Measurements from ENCODE around the gene CNTNAP5.

CNTNAP5 gene

DNA sequence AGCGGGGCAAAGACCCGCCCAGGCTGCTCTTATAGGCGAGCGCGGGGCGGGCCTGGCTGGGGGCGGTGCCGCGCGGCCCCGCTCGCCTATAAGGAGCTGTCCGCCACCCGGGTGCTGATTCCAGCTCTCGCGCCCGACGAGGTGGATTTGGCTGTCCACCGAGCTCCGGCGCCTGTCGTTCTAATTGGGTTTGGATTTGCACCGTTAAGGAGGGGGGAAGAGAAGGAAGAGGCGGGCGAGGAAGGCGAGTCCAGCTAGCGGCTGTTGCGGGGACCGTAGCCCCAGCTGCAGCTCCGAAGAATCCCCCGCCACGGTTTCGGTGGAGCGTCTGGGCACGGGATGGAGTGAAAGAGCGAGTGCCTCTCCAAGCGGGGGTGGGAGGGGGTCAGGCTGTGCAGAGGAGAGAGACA is at the start of gene CNTNAP5:
TSS of gene CNTNAP5 (plus strand) at position 117 of the 410 bp plus-strand sequence. CDS start 364 bp downstream, outside the sequence.
- DNase-seq (ENCODE audit: extremely low spot score): peak; percentile 53
- TF ChIP-seq FOXM1 (IDR thresholded peaks at IDR 0.05; ENCODE audit: borderline replicate concordance) (no peak), PKNOX1 (IDR thresholded peaks at IDR 0.05) (no peak), FOXA1 (IDR thresholded peaks at IDR 0.05) (no peak), ZNF384 (IDR thresholded peaks at IDR 0.05) (no peak), TARDBP (IDR thresholded peaks at IDR 0.05) (no peak), LEF1 (IDR thresholded peaks at IDR 0.05; ENCODE audit: borderline replicate concordance) (no peak), FOXK2 (IDR thresholded peaks at IDR 0.05) (no peak), CTBP1 (IDR thresholded peaks at IDR 0.05; ENCODE audit: borderline replicate concordance) (no peak), SUZ12 (IDR thresholded peaks at IDR 0.05) (no peak), NFRKB (IDR thresholded peaks at IDR 0.05) (no peak), ARNT (IDR thresholded peaks at IDR 0.05) (no peak), L3MBTL2 (conservative IDR thresholded peaks at IDR 0.05) (no peak), ELF4 (IDR thresholded peaks at IDR 0.05) (no peak), SP1 (IDR thresholded peaks at IDR 0.05) (no peak), HDGF (IDR thresholded peaks at IDR 0.05; ENCODE audit: borderline replicate concordance) (no peak), BHLHE40 (IDR thresholded peaks at IDR 0.05; ENCODE audit: borderline replicate concordance) (no peak)
- POLR2A ChIA-PET: no interaction called here
- CTCF ChIA-PET: no interaction called here

GRCh38 chr2:123976054-123976648 is 48.9 kb upstream of the CNTNAP5 start:
- POLR2A ChIA-PET: no interaction called here
- no peak for DNase-seq (ENCODE audit: extremely low spot score)
- TF ChIP-seq LEF1 (IDR thresholded peaks at IDR 0.05; ENCODE audit: borderline replicate concordance) (no peak), SP1 (IDR thresholded peaks at IDR 0.05) (no peak), BHLHE40 (IDR thresholded peaks at IDR 0.05; ENCODE audit: borderline replicate concordance) (no peak), HDGF (IDR thresholded peaks at IDR 0.05; ENCODE audit: borderline replicate concordance) (no peak), FOXK2 (IDR thresholded peaks at IDR 0.05) (no peak), SUZ12 (IDR thresholded peaks at IDR 0.05) (no peak), ARNT (IDR thresholded peaks at IDR 0.05) (no peak)
- CTCF ChIA-PET: no interaction called here

DNA sequence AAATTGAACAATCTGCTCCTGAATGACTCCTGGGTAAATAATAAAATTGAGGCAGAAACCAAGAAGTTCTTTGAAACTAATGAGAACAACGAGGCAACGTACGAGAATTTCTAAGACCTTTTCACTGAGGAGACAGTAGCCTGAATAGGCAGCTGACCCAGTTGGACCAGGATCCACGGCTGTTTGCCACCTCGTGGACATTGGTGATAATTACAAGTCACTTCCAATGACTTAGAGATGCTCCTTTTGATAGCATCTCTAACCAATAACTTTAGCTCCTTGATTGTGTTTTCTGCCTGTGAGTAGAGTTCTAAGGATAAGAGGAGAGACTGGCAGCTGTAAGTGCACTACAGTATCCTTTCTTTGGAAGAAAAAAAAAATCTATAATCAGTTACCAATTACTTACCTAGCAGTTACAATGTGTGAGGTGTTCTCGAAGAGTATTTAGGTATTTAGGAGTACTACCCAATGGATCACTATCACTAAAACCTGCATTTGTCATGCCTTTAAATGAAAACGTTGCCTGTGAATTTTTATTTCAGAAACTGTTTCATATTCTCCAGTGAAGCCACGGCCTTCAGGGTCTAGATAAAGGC is 31.3 kb upstream of the CNTNAP5 start:
- TF ChIP-seq HDGF (IDR thresholded peaks at IDR 0.05; ENCODE audit: borderline replicate concordance): no peak
- TF ChIP-seq PKNOX1 (IDR thresholded peaks at IDR 0.05): no peak
- TF ChIP-seq LEF1 (IDR thresholded peaks at IDR 0.05; ENCODE audit: borderline replicate concordance): no peak
- TF ChIP-seq TARDBP (IDR thresholded peaks at IDR 0.05): no peak
- TF ChIP-seq SUZ12 (IDR thresholded peaks at IDR 0.05): no peak
- TF ChIP-seq FOXA1 (IDR thresholded peaks at IDR 0.05): no peak
- TF ChIP-seq SP1 (IDR thresholded peaks at IDR 0.05): no peak
- ChIA-PET CTCF (no interaction called here), POLR2A (no interaction called here)
- DNase-seq (ENCODE audit: extremely low spot score): peak; percentile 39

- CTCF ChIA-PET: no interaction called here
- TF ChIP-seq PKNOX1 (IDR thresholded peaks at IDR 0.05) (no peak), HDGF (IDR thresholded peaks at IDR 0.05; ENCODE audit: borderline replicate concordance) (no peak), L3MBTL2 (conservative IDR thresholded peaks at IDR 0.05) (no peak), FOXA1 (IDR thresholded peaks at IDR 0.05) (no peak), TARDBP (IDR thresholded peaks at IDR 0.05) (no peak), LEF1 (IDR thresholded peaks at IDR 0.05; ENCODE audit: borderline replicate concordance) (no peak), CTBP1 (IDR thresholded peaks at IDR 0.05; ENCODE audit: borderline replicate concordance) (no peak), BHLHE40 (IDR thresholded peaks at IDR 0.05; ENCODE audit: borderline replicate concordance) (no peak), ARNT (IDR thresholded peaks at IDR 0.05) (no peak), SP1 (IDR thresholded peaks at IDR 0.05) (no peak), SUZ12 (IDR thresholded peaks at IDR 0.05) (no peak), ELF4 (IDR thresholded peaks at IDR 0.05) (no peak), NFRKB (IDR thresholded peaks at IDR 0.05) (no peak), FOXM1 (IDR thresholded peaks at IDR 0.05; ENCODE audit: borderline replicate concordance) (no peak), FOXK2 (IDR thresholded peaks at IDR 0.05) (no peak)
- no peak for DNase-seq (ENCODE audit: extremely low spot score)
- POLR2A ChIA-PET: no interaction called here
Observed at GRCh38 chr2:123999681-124000080, 25.4 kb upstream of the CNTNAP5 start.

GRCh38 chr2:124001696-124002430 is 23.2 kb upstream of the CNTNAP5 start:
- ChIA-PET POLR2A (no interaction called here), CTCF (no interaction called here)
- TF ChIP-seq FOXM1 (IDR thresholded peaks at IDR 0.05; ENCODE audit: borderline replicate concordance): no peak
- TF ChIP-seq PKNOX1 (IDR thresholded peaks at IDR 0.05): no peak
- no peak for TF ChIP-seq FOXA1 (IDR thresholded peaks at IDR 0.05)
- DNase-seq (ENCODE audit: extremely low spot score): no peak

All from HEK293T (cell line).